ENCODE data around the gene CD52. TPM values are rescaled to one million over a fixed set of nuclear protein-coding genes. Genes with fewer than 3 reads are reported as not detected.

The CD52 gene
- total and polyA plus RNA-seq, 2 of the 13 experiments (the other 11 are each of a cell fraction or from before 2014, with no cell fraction given), result 0.32 TPM; not detected in 1

- TF ChIP-seq, protein P1, sequence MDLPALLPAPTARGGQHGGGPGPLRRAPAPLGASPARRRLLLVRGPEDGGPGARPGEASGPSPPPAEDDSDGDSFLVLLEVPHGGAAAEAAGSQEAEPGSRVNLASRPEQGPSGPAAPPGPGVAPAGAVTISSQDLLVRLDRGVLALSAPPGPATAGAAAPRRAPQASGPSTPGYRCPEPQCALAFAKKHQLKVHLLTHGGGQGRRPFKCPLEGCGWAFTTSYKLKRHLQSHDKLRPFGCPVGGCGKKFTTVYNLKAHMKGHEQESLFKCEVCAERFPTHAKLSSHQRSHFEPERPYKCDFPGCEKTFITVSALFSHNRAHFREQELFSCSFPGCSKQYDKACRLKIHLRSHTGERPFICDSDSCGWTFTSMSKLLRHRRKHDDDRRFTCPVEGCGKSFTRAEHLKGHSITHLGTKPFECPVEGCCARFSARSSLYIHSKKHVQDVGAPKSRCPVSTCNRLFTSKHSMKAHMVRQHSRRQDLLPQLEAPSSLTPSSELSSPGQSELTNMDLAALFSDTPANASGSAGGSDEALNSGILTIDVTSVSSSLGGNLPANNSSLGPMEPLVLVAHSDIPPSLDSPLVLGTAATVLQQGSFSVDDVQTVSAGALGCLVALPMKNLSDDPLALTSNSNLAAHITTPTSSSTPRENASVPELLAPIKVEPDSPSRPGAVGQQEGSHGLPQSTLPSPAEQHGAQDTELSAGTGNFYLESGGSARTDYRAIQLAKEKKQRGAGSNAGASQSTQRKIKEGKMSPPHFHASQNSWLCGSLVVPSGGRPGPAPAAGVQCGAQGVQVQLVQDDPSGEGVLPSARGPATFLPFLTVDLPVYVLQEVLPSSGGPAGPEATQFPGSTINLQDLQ (CRISPR knock-in tag; IDR thresholded peaks at IDR 0.05), result no peak
- no peak for TF ChIP-seq RFX3 (CRISPR knock-in tag; IDR thresholded peaks at IDR 0.05)
- peak; percentile 40; the same call in 1 of the 2 replicates for TF ChIP-seq KDM5B (CRISPR knock-in tag; IDR thresholded peaks at IDR 0.05; ENCODE audit: borderline replicate concordance)
- TF ChIP-seq, protein P2, sequence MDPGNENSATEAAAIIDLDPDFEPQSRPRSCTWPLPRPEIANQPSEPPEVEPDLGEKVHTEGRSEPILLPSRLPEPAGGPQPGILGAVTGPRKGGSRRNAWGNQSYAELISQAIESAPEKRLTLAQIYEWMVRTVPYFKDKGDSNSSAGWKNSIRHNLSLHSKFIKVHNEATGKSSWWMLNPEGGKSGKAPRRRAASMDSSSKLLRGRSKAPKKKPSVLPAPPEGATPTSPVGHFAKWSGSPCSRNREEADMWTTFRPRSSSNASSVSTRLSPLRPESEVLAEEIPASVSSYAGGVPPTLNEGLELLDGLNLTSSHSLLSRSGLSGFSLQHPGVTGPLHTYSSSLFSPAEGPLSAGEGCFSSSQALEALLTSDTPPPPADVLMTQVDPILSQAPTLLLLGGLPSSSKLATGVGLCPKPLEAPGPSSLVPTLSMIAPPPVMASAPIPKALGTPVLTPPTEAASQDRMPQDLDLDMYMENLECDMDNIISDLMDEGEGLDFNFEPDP (CRISPR knock-in tag; conservative IDR thresholded peaks at IDR 0.05), result no peak
- no peak for TF ChIP-seq ZBTB39 (CRISPR knock-in tag; IDR thresholded peaks at IDR 0.05)
- no peak for TF ChIP-seq NAIF1 (CRISPR knock-in tag; IDR thresholded peaks at IDR 0.05; ENCODE audit: borderline replicate concordance)
- no peak for TF ChIP-seq FIP1L1 (IDR thresholded peaks at IDR 0.05; ENCODE audit: borderline replicate concordance, insufficient read depth, low read depth, low read length)
- no peak for TF ChIP-seq PAWR (CRISPR knock-in tag; IDR thresholded peaks at IDR 0.05; ENCODE audit: borderline replicate concordance)
- TF ChIP-seq, protein P3, sequence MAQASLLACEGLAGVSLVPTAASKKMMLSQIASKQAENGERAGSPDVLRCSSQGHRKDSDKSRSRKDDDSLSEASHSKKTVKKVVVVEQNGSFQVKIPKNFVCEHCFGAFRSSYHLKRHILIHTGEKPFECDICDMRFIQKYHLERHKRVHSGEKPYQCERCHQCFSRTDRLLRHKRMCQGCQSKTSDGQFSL (CRISPR knock-in tag; IDR thresholded peaks at IDR 0.05), result no peak
- no peak for TF ChIP-seq XBP1 (CRISPR knock-in tag; IDR thresholded peaks at IDR 0.05)
- no peak for TF ChIP-seq GLMP (CRISPR knock-in tag; IDR thresholded peaks at IDR 0.05; ENCODE audit: borderline replicate concordance)
- TF ChIP-seq, protein P4, sequence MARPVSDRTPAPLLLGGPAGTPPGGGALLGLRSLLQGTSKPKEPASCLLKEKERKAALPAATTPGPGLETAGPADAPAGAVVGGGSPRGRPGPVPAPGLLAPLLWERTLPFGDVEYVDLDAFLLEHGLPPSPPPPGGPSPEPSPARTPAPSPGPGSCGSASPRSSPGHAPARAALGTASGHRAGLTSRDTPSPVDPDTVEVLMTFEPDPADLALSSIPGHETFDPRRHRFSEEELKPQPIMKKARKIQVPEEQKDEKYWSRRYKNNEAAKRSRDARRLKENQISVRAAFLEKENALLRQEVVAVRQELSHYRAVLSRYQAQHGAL (CRISPR knock-in tag; IDR thresholded peaks at IDR 0.05; ENCODE audit: not compliant biosample characterization), result no peak
- no peak for TF ChIP-seq SOX6 (IDR thresholded peaks at IDR 0.05)
- TF ChIP-seq SOX6 (CRISPR knock-in tag; IDR thresholded peaks at IDR 0.05), result peak; percentile 53
- no peak for TF ChIP-seq ZNF263 (CRISPR knock-in tag; IDR thresholded peaks at IDR 0.05)
- TF ChIP-seq ZNF3 (CRISPR knock-in tag; IDR thresholded peaks at IDR 0.05), result no peak
- TF ChIP-seq, protein P5, sequence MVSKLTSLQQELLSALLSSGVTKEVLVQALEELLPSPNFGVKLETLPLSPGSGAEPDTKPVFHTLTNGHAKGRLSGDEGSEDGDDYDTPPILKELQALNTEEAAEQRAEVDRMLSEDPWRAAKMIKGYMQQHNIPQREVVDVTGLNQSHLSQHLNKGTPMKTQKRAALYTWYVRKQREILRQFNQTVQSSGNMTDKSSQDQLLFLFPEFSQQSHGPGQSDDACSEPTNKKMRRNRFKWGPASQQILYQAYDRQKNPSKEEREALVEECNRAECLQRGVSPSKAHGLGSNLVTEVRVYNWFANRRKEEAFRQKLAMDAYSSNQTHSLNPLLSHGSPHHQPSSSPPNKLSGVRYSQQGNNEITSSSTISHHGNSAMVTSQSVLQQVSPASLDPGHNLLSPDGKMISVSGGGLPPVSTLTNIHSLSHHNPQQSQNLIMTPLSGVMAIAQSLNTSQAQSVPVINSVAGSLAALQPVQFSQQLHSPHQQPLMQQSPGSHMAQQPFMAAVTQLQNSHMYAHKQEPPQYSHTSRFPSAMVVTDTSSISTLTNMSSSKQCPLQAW (CRISPR knock-in tag; IDR thresholded peaks at IDR 0.05), result no peak
- TF ChIP-seq CCAR2 (optimal IDR thresholded peaks at IDR 0.05; ENCODE audit: low read depth, low read length), result no peak
These were observed 38.1 kb upstream of the CD52 start, which contains the start of gene SH3BGRL3 (continued) for GRCh38 chr1:26279456-26280332.

All from HepG2 (cell line).